Measurements from ENCODE around the gene HIPK2.
A peak's percentile ranks its signal among the peaks of the same experiment; 100 is the strongest.

Gene HIPK2

GRCh38 chr7:139595806-139596205 lies 182.0 kb downstream of the HIPK2 start:
- no peak for DNase-seq

GRCh38 chr7:139594911-139595476 lies 182.8 kb downstream of the HIPK2 start:
- no peak for DNase-seq

GRCh38 chr7:139594090-139594489 lies 183.7 kb downstream of the HIPK2 start:
- DNase-seq: no peak

DNA sequence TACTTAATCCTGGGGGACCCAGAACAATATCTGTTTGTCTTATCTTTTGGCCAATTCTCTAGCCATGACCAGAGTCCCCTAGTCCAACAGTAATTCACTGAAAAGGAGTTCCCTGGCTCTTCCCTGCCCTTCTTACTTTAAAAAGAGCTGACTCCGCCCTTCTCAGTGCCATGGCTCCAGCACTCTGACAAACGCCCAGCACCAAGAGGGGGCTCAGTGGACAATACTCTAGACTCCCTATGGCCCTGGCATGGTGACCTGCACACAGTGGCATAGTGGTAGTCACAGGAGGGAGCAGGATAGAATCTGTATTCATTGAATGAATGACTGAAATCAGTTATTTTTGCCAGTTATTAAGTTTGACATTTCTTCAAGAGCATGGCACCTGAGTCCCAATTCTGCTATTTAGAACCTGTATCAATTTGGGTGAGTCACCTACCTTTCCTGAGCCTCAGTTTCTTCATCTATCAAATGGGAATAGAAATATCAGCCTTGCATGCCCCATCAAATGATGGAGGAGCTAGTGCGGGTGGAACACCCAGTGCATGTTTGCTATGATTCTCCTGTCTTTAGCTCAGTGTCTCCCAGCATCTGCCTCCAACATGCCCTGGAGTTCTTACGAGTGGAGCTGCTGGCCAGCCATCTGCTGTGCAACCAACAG lies 184.9 kb downstream of the HIPK2 start:
- DNase-seq: no peak

- DNase-seq: no peak
Measured at GRCh38 chr7:139591550-139592195, 186.1 kb downstream of the HIPK2 start.

DNA sequence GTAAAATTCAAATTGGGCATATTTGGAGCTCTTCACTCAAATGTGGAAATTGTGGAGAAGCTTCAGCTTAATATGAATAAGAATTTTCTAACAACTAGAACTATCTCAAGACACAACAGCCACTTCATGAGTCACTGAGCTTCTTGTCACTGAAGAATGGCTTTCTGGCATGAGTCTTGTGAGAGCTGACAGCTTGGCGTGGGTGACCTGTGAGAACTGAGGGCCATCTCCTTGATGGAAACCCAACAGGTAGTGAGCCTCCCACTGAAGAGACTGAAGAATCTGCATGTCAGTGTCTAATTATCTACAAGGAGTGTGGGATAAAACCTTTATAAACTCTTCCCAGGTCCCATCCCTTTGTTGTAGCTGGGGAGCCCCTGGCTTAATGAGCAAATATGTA lies 188.3 kb downstream of the HIPK2 start:
- DNase-seq: peak in 1 of 51 donors; percentile 56

GRCh38 chr7:139588632-139589031 lies 189.2 kb downstream of the HIPK2 start:
- DNase-seq: no peak

GRCh38 chr7:139587535-139587934 lies 190.3 kb downstream of the HIPK2 start:
- DNase-seq: no peak

- no peak for DNase-seq
Measured at GRCh38 chr7:139586286-139586685, 191.5 kb downstream of the HIPK2 start.

DNA sequence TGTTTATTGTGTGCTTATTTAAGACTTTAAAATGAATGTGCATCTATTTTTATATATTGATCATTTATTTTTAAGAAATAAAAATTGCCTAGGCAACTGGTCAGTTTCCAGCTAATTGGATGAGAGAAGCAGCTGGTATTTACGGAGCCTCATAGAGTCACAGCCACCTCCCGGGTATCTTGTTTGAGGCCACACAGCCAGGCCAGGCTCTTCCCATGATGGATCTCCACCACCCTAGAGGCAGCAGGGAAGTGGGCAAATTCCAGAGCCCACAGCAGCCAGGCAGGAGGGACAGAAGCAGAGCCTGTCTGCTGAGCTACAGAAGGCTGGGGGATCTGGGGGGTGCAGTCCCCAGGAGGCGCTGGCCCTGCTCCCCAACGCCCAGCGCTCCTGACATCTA lies 192.8 kb downstream of the HIPK2 start:
- no peak for DNase-seq

- DNase-seq: no peak
Measured at GRCh38 chr7:139583826-139584553, 193.8 kb downstream of the HIPK2 start.

GRCh38 chr7:139582671-139583155 lies 195.1 kb downstream of the HIPK2 start:
- DNase-seq: no peak

DNA sequence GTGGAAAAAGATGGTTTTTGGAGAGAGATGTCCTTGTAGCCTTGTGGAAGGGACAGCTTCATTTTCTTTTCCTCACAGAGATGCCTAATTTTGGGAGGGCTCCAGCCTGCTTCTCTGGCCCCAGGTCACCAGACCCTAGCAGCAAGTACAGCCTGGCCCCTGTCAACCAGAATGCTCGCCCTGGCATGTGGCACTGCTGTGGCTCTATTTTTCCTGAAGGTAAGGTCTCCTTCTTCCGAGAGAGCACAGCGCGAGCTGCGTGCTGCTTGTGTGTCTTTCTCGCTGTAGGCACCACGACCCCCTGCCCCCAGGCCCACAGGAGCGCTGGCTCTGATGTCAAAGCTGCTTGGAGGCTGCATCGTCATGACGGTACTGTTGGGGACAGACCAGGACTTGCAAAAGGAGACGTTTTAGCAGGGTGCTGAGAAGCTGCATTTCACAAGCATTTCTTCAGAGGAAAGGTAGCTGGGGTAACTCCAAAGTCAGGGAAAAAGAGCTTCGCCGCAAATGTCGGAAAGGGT lies 195.6 kb downstream of the HIPK2 start:
- no peak for DNase-seq

DNA sequence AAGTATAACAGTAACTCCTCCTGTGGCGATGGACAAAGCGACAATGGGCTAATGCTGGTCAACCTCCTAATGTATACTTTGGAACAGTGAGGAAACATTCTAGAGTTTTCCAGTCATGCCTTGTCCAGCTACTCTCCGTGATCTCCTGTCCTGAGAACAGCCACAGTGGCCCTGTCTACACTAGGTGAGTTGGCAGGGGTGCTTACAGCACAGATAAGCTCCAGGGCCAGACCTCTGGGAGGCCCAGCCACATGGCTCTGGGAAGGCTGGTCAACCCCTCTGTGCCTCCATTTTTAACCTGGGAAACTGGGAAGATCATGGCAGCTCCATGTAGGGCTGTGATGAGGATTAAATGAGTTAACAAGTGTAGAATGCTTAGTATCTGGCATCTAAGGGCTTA lies 197.4 kb downstream of the HIPK2 start:
- DNase-seq: no peak

- no peak for DNase-seq
Measured at GRCh38 chr7:139576179-139576973, 201.4 kb downstream of the HIPK2 start.

- no peak for DNase-seq
Measured at GRCh38 chr7:139575338-139575680, 202.5 kb downstream of the HIPK2 start.

DNA sequence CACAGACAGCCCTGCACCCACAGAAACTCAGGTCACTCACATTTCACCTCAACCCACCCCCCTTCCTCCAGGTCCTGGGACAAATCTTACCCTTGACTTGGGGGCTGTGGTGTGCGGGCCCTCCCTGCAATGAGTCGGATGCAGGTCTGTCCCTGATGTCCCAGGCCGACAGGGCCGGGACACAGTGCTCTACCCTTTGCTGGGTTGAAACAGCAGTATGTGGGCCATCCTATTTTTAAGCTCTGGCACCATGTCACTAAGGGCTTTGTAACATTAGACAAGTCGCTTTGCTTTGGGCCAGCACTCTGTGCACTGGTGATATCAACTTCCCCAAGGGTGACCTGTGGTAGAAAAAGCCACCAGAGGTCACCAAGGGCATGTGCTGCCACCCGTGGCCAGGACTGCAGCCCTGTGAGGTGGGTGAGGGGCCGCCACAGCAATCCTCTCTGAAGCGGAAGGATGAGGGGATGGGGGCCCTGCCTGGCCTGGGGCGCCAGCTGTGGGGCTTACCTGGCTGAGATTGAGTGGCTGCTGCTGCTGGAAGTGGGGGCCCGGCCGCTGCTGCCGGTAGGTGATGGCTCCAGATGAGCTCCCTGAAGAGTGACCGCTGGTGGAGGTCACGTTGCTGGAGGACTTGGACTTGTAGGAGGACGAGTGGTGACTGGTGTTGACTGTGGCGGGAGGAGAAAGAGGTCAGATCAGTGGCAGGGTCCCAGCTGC lies 203.0 kb downstream of the HIPK2 start:
- no peak for DNase-seq

- DNase-seq: no peak
Measured at GRCh38 chr7:139573871-139574270, 203.9 kb downstream of the HIPK2 start.

- DNase-seq: no peak
Measured at GRCh38 chr7:139572704-139573385, 205.0 kb downstream of the HIPK2 start.

DNA sequence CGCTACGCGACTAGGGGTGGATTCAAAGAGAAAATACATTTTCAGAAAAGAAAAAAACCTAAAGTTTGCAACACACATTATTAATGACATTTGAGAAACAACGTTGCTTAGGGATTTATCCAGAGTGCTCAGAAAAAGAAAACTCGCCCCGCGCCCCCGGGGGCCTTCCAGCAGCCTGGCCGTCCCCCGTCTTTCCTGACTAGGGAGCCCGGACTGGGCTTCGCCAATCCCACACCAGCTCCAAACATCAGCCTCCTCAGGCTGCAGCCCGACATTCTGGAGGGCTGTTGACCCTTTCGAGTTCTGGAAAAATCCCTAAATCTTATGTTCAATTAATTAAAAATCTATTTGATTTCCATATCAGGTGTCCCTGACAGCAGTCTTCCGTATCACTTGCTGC lies 205.7 kb downstream of the HIPK2 start:
- no peak for DNase-seq

All from hypothalamus (tissue), 51 donors.